ENCODE results near the gene GCLC. TPM values are rescaled to one million over a fixed set of nuclear protein-coding genes. Genes with fewer than 3 reads are reported as not detected.

The GCLC gene
- total and polyA plus RNA-seq, 2 donors (not counting 1 experiment from before 2014, with no cell fraction given): 10.7 to 25.8 TPM

- POLR2A ChIA-PET: no interaction called here
- WGBS (ENCODE audit: insufficient coverage): 75% methylated on average over 4 of the region's 5 CpGs
Measured at GRCh38 chr6:53465732-53466131, 79.2 kb downstream of the GCLC start.

More at GRCh38 chr6:53465732-53466131, 79.2 kb downstream of the GCLC start:
- Histone ChIP-seq H4K20me1 (ENCODE audit: control insufficient read depth, insufficient read depth, low read length, poor library complexity, severe bottlenecking) (no peaks in the 10 kb centered on the region), H3K9me3 (ENCODE audit: control extremely low read depth in 1 of 3, control insufficient read depth in 2 of 3, insufficient read depth in 1 of 3, low read length in 2 of 3) (no peaks in the 10 kb centered on the region), H3K4me2 (replicated peaks; ENCODE audit: low read depth, low read length, poor library complexity, severe bottlenecking) (peak overlapping the region; percentile 3), H2AFZ (ENCODE audit: insufficient read depth, low read depth, low read length, poor library complexity, severe bottlenecking) (peak overlapping the region; percentile 40), H3K9ac (ENCODE audit: low read length) (no peak overlapping the region), H3K27ac (ENCODE audit: low read length in 2 of 2) (no peak overlapping the region), H3K4me1 (ENCODE audit: control insufficient read depth in 2 of 2, insufficient read depth in 2 of 2, low read length in 2 of 2) (peaks cover 46 to 54% of the 10 kb centered on the region in 2 donors), H3K79me2 (ENCODE audit: control insufficient read depth, insufficient read depth, low read length) (no peaks in the 10 kb centered on the region), H3K4me3 (ENCODE audit: control extremely low read depth in 1 of 5, extremely low read depth in 1 of 5, insufficient read depth in 1 of 5, low read depth in 2 of 5, low read length in 4 of 5) (no peak overlapping the region), H3K36me3 (replicated peaks in 1 of 2; ENCODE audit: control extremely low read depth in 1 of 2, control insufficient read depth in 1 of 2, extremely low read depth in 1 of 2, insufficient read depth in 2 of 2, low read length in 1 of 2) (no peaks in the 10 kb centered on the region), H3K27me3 (replicated peaks in 1 of 4; ENCODE audit: control extremely low read depth in 1 of 4, control insufficient read depth in 3 of 4, insufficient read depth in 4 of 4, low read length in 3 of 4) (no peaks in the 10 kb centered on the region)
- Mint-ChIP-seq H3K27ac (peak overlapping the region; percentile 34), H3K4me1 (peaks cover 64% of the 10 kb centered on the region), H3K4me3 (no peak overlapping the region), H3K27me3 (no peaks in the 10 kb centered on the region), H3K9me3 (ENCODE audit: insufficient read depth) (no peaks in the 10 kb centered on the region)
- no peak for DNase-seq
- CTCF ChIA-PET: interaction anchor here (0.9 to 12.0 kb wide), 2 partner anchors 18 to 20 kb away, joined by 3 to 70 read pairs; no protein-coding TSS in a partner anchor
- no peak for ATAC-seq (ENCODE audit: low read depth)
- TF ChIP-seq EZH2 (IDR thresholded peaks at IDR 0.05; ENCODE audit: borderline replicate concordance, insufficient read depth, low read depth, low read length, poor library complexity, severe bottlenecking): no peak
- no peak for TF ChIP-seq CTCF (IDR thresholded peaks at IDR 0.05)
- intact Hi-C loops (cut with micrococcal nuclease): no loop called here

All from B cell (primary cell).